GM20431 (cell line): ENCODE results near the gene VAV3.

Experiments
- in situ Hi-C: fragments of 300-500 bp; cut with MseI, MboI; formaldehyde crosslinking; loops from one replicate; pipeline ENCODE4 v1.15.0; 2020; ENCODE audit warnings: low sequenced_read_pairs; ENCODE audit not compliant: unreplicated experiment

VAV3 gene

DNA sequence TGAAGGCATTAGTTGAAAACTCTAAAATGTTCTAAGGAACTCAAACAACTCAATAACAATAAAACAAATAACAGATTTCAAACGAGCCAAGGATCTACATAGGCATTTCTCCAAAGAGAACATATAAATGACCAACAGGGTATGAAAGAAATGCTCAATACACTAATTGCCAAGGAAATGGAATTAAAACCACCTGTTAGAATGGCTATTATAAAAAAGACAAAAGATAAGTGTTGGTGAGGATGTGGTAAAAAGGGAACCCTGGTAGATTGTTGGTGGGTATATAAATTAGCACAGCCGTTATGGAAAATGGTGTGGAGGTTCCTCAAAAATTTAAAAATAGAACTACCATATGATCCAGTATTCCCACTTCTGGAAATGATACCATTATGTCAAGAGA lies 9.1 kb upstream of the VAV3 start:
- in situ Hi-C loops = no loop called here

DNA sequence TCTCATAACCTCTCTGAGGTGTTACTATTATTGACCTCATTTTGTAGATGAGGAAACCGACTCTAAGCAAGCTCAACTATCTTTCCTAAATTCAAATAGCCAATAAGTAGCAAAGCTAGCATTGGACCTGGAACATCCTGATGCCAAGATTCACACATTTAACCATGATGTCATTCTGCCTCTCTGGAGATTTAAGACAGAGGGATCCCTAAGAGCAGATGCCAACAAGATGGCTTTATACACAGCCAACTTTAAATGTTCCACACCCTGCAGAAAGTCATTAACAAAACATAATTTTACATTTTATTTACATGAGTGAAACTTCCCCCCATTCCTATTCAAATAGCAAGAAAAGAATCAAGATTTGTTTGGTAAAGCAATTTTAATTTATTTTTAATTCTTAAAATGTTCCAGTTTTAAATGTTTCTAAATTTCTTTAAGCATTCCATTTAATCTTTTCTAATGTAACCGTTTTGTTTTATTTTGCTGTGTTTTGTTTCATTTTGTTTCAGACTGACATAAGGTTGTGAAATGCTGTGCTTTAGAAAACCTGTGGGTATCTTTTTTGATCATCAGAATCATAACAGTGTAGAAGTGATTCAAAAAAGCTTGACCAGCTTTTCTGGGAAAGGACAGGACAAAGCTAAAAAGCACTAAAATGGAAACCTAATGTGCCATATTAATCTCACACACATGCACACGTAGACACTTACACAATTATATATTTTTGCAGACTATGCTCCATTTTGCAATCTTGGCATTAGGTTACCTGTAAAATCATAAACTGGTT lies 7.6 kb upstream of the VAV3 start:
- in situ Hi-C loops = no loop called here

DNA sequence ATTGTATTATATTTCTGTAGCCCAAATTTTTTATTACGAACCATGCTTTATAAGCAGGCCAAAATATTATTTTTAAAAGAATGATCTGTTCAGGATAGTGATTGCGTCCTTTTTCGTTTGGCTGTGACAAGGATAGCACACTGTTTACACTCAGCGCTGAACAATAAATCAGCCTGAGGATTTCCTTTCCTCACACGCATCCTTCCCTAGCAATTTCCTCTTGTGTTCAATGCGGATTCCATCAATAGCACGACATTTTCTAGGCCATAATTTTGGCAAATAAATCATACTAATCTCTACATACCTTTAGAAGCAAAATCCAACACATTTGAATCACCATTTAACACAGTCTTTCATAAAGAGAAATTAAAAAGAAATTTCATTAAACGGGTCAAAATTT lies 1.6 kb upstream of the VAV3 start:
- in situ Hi-C loops = no loop called here

DNA sequence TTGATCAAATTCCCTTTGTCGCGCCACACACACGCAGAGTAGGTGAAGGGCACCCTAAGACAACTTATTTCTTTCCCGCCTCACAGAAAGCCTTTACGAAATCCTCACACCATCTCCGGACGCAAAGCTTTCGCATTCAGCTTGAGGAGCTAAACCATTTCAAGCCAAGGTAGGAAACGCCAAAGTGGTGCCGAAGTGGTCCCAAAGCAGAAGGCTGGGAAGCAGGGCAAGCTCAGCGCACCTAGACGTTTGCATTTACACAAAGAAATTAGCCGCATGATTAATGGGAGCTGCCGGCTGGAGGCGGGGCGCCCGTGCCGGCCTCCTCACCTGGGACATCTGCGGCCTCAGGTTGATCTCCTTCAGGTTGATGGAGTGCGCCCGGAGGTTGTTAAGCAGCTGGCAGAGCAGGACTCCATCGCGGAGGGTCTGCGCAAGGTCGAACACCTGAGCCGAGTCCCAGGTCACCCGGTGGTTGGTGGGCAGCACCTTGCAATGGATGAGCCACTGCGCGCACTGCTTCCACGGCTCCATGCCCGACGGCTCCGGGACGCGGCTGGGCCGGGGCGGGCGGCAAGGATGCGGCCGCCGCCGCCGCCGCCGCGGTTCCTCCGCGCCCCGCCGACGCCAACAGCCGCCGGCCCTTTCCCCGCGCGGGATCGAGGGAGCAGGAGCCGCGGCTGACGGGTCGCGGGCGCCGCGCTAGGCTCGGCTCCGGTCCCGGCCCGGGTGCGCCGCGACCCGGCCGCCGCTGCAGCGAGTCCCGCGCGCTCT lies 457 bp downstream of the VAV3 start:
- in situ Hi-C loops = no loop called here

GRCh38 chr1:107963601-107964335 lies 1.2 kb downstream of the VAV3 start:
- in situ Hi-C loops = no loop called here

- in situ Hi-C loops = no loop called here
Measured at GRCh38 chr1:107963008-107963407, 2.0 kb downstream of the VAV3 start.

GRCh38 chr1:107954719-107955415 lies 10.1 kb downstream of the VAV3 start:
- in situ Hi-C loops = no loop called here

- in situ Hi-C loops = no loop called here
Measured at GRCh38 chr1:107954126-107954525, 10.9 kb downstream of the VAV3 start.

DNA sequence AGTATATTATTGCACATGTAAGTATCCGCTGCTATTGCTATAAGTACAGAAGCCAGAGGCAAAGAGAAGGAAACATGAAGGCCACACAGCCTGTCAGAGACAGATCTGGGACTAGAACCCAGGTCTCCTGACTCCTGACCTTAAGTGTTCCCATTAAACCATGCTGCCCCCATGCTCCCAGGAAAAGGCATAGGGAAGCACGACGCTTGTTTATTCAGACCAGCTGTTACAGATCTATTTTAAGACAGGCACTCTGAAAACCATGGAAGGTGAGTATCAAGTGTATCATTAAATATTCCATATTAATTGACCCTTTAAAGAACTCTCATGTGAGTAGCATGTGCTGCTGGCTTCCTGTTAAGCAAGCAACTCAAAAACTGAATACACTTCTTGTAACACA lies 11.4 kb downstream of the VAV3 start:
- in situ Hi-C loops = no loop called here

DNA sequence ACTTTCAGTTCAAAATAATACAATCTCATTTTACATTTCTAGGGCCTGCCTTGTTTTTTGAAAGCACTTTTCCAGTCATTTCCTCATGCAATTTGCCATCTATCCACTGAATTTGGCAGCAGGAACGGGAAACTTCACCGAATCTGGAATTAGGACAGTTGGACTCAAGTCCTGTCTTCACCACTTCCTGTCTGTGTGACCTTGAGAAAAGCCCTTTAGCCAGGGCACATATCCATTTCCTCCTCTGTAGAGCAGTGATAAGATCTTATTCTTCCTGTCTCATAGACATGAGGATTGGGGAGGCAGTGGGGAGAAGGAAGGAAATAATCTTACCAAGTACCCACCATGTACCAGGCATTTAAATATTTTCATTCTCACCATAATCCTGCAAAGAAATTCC lies 12.0 kb downstream of the VAV3 start:
- in situ Hi-C loops = no loop called here

- in situ Hi-C loops = no loop called here
Measured at GRCh38 chr1:107950464-107950863, 14.5 kb downstream of the VAV3 start.

DNA sequence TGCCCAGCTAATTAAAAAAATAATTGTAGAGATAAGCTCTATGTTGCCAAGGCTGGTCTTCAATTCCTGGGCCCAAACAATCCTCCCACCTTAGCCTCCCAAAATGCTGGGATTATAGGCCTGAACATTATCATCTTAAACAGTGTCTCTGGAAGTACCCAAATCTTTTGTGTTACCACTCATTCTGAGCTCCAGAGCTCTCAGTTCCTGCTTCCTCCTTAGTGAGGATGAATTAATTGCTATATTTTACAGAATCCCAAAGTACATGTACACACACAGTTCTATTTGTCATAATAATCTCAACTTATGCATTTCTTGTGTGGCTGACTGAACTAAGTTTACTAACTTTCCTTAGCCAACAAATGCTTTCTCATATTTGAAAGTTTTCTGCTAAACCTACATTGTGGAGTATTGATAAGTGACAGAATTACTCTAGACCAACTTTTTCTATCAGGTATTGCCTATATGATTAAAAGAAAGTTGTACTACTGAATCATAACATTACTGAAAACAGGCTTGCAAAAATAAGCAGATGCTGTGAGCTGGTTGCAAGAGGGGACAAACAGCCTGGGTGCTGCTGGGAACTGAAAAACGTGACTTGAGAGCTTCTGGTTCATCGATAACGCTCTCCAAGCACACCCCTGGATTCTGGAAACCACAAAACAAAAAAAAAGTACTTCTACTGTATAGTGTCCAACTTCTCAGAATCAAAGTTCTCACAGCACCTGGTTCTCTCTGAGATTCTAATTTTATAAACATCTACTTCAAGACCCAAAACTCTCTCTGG lies 15.3 kb downstream of the VAV3 start:
- in situ Hi-C loops = no loop called here

GRCh38 chr1:107946794-107947193 lies 18.2 kb downstream of the VAV3 start:
- in situ Hi-C loops = no loop called here

DNA sequence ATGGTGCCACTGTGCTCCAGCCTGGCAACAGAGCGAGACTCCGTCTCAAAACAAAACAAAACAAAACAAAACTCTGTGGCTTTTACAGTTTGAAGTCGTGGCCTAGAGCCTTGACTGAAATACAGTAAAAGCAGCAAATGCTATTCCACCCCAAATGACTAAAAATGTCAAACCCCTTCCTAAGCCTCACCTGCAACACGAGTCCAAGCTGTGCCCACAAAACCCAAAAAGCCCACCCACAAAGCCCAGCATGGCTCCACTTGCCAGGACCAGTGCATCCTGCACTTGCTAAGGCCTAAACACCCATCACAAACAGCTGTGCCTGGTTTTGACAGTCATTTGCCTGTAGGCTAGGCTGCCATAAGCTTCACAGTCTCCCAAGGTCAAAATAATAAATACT lies 21.3 kb downstream of the VAV3 start:
- in situ Hi-C loops = no loop called here

DNA sequence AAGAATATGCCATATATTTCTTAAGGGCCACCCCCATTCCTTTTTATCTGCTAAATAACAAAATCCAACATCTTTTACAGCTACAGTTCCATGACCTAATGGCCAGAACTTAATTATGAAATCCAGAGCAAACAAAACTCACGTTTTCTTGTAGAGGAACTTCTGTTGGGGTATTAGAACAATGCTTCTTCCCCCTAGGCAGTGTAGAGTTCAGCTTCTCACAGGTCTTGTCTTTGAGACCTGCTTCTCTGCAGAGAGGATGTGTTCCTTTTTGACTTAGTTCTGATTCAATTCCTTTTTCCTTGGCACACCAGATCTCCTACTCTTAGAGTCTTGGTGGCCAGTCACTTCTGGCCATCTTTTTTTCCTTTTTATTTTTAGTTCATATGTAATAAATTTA lies 22.2 kb downstream of the VAV3 start:
- in situ Hi-C loops = no loop called here

- in situ Hi-C loops = no loop called here
Measured at GRCh38 chr1:107941531-107941930, 23.4 kb downstream of the VAV3 start.

GRCh38 chr1:107941123-107941522 lies 23.9 kb downstream of the VAV3 start:
- in situ Hi-C loops = no loop called here

DNA sequence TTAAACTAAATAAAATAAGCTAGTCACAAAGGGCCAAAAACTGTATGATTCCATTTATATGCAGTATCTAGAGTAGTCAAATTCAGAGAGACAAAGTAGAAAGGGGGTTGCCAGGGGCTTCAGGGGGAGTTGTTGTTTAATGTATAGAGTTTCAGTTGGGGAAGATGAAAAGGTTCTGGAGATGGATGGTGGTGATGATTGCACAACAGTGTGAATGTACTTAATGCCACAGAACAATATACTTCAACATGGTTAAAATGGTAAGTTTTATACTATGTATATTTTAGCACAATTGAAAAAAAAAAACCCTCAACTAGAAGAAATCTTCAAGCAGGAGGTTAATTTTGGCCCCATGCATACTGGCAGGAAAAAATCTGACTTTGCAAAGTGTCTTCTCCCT lies 24.3 kb downstream of the VAV3 start:
- in situ Hi-C loops = no loop called here

GRCh38 chr1:107940017-107940577 lies 24.9 kb downstream of the VAV3 start:
- in situ Hi-C loops = no loop called here
